GM18499 (cell line): Measurements from ENCODE around the gene LRRFIP1.

Experiments
- ATAC-seq: cut with Tn5 transposase; IDR thresholded peaks from one replicate; pipeline ENCODE4 v1.9.1; 2021; ENCODE audit warnings: moderate number of reproducible peaks; ENCODE audit not compliant: insufficient read depth, unreplicated experiment

Gene LRRFIP1

DNA sequence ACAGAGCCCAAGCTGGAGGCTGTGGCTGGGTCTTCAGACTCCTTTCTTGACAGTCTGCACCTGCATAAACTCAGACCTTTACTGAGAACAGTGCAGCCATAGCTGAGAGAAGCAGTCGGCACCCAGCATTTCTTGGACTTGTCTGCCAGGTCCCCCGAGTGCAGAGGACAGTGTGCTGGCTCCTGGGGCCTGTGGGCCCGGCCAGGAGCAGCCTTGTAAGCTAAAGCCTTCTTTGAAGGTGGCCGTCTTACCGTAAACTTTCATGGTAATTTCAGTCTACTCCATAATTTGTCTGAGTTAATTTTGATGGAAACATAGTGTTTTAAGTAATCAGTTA is 70.9 kb downstream of the LRRFIP1 start:
- no peak for ATAC-seq

GRCh38 chr2:237699870-237700511 is 72.6 kb downstream of the LRRFIP1 start:
- ATAC-seq, result no peak

DNA sequence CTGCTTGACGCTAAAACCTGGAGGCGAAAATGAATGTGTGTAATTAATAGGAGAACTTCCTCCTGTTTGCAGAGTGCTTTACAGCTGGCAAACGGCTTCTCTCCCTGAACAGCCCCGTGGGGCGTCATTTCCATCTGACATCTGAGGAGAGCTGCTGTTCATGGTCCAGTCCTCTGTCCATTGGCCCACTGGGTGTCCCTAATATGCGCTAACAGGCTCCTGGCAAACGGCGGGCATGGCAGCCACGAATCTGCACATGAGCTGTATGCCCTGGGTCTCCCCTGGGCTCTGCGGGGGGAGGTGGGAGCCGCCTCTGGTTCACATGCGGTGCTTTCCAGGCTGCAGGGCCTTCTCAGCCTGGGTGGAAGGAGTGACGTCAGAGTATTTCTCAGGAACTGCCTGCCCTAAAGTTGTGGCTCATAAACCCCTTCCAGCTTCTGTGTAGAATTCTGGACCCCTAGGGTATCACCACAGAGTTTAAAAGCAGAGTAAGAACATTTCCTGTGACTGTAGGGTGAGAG is 73.2 kb downstream of the LRRFIP1 start:
- no peak for ATAC-seq

DNA sequence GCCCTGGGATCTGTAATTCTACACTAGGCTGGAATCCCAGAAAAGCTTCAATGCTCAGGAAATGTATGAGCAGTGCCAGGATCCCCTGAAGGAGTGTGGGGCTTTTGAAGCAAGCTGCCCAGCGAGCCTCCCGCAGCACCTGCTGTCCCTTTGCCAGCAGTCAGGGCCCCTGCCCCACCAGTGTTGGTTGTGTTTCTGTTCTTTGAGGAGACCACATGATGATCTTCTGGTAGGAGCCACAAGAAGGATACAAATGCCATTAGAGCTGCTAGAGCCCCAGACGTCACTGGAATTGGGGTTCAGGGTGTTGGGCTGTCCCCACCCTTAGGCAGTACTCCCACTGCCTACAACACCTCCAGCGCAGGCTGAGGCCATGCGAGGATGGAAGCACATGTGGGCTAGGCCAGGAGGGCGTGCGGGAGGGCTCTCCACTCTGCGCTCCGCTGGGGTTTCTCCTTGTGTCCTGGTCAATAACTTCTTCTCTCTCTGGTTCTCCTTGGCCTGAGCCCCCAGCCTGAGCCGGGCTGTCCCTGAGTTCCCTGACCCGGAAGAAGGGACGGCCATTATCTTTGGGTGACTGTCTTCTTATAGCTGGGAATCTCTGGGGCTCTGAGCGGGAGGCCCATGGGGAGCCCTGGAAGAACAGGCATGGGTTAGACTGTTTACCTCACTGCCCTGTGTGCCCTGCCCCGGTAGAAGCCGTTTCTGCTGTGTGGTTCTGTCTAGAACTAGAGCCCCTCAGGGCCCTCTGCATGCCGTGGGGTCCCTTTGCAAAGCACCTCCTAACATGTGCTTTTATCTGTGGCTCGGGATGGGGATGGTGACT is 73.9 kb downstream of the LRRFIP1 start:
- no peak for ATAC-seq

DNA sequence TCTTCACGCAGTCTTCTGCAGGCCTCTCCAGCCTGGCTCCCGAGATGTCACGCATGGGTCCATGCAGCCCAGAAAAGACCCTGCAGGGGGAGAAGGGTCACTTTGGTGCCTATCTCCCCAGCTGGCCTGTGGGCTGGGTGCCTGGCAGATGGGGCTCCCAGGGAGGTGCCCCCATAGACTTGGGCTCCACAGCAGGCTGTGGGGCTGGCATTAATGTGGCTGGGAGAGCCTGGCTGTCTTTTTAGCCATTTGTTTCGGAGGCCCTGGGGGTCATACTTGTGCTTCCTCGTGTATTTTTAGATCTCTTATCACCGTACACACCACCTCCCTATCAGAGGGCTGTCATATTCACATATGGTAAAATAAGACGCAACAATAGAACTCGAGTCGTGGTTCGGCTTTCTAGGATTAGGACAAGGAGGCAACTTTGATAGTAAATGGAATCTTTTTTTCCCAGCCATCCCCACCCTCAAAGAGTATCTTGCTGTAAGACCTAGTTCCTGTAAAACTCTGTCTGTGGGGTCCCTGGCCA is 74.5 kb downstream of the LRRFIP1 start:
- no peak for ATAC-seq

GRCh38 chr2:237702441-237703391 is 75.3 kb downstream of the LRRFIP1 start:
- no peak for ATAC-seq

GRCh38 chr2:237704501-237705434 is 77.4 kb downstream of the LRRFIP1 start:
- ATAC-seq, result no peak

- ATAC-seq, result no peak
These were observed 78.9 kb downstream of the LRRFIP1 start for GRCh38 chr2:237706257-237706656.

DNA sequence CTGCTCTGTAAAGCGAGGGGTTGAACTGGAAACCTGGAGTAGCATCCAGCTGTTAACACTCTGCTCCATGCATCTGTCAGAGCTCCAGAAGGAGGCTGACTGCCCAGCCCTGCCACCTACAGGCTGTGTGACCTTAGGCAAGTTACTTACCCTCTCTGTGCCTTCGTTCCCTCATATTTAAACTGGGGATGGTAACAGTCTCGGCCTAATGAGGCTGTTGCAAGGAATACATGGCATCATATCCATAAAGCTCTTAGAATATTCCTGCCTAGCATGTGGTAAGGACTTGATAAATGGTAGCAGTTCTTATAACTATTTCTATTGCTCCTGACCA is 80.6 kb downstream of the LRRFIP1 start:
- no peak for ATAC-seq

DNA sequence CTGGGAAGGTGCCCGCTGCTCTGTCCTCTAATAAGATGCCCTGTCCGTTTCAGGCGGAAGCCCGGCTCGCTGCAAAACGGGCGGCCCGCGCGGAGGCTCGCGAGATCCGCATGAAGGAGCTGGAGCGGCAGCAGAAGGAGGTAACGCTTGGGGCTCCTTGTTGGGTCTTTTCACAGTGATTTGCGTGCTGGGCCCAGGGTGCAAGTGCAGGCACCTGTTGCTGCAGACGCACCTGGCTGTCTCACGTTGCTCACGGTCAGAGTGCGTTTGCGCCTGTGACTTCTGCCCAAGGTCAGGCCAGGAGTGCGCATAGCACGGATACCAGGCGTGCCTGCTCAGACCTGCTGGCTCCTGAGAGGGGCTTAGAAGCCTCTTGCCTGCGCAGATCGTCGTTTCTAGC is 81.1 kb downstream of the LRRFIP1 start:
- no peak for ATAC-seq

DNA sequence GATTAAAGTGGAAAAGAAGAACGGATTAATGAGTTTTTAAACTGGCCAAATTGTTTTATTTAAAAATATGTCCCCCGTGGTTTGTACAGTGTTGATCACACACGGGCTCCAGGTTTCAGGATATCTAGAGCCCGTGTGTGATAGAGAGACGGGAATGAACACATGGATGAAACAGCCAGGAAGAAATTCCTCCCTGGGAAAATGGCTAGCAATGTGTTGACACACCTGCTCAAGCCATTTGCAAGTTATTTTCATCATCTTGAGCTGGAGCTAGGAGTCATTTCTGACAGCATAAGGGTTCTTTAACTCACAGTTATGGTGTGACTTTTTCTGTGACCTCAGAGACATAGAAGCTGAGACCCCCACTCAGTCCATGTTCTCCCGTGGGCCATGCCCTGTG is 81.6 kb downstream of the LRRFIP1 start:
- no peak for ATAC-seq

- no peak for ATAC-seq
These were observed 84.2 kb downstream of the LRRFIP1 start for GRCh38 chr2:237711458-237712150.

DNA sequence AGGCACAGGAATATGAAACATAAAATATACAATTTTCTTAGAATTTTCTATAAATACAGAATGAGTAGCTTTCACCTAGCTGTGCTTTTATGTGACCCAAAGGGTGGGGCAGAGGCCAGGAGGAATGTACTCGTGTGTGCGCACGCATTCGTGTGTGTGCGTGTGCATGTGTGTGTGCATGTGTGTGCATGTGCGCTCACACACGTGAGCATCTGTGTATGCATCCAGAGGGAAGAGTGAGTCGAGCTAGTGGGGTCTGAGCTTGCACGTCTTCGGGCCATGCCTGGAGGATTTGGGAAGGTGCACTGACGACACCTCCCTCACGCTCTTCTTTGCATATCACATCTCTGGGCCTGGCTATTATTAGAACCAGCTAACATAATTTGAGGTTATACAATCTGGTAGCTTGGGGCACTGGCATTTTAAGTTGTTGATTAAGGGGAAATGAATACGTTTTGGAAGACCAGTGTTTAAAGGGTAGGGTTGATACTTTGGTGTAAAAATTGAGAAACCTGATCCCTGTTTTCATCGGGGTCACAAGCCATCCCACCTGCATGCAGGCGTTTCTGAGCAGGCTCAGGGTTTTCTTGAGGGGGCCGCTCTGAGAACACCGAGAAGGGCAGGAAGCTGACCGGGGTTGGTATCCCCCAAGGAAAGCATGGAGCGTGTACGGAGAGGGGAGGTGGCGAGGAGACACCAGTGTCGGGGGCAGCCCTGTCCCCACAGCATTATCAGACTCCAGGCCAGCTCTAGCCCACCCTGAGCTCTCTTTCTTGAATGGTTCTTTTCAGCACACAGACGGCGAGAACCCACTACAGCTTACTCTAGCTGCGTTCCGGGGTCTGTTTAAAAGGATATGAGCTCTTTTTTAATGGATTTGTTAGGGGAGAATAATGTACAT is 85.3 kb downstream of the LRRFIP1 start:
- ATAC-seq, result no peak

DNA sequence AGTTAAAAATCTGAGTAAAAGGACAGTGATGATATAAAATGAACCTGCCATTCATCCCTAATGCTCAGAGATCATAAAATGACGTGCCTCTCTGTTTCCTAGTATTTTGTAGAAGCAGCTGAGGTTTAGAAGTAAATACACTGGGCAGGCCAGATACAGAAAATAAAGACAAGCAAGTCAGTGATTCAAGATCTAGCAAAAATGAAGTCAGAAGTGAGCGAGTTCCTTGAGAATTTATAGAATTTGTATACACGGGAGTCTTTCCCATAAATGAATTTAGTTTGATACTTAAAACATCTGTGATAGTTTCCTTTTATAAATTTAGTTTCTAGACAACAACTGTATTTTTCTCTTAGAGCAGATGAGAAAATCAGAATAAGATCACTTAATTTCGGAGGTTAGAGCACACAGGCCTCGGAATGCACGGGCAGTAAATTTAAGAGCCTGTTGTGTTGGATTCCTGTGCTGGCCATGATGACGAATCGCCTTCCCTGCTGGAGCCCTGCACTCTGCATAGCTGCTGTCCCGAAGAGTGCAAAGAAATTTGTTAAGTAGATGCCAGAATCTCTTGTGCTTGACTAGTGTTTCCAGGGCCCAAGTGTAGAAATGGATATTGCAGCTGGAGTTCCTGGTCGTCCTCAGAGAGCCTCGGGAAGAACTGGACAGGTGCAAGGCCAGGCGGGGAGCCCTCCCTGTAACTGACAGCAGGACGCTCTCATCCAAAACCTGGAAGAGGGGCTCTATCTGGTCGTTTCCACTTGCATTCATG is 87.5 kb downstream of the LRRFIP1 start:
- no peak for ATAC-seq

DNA sequence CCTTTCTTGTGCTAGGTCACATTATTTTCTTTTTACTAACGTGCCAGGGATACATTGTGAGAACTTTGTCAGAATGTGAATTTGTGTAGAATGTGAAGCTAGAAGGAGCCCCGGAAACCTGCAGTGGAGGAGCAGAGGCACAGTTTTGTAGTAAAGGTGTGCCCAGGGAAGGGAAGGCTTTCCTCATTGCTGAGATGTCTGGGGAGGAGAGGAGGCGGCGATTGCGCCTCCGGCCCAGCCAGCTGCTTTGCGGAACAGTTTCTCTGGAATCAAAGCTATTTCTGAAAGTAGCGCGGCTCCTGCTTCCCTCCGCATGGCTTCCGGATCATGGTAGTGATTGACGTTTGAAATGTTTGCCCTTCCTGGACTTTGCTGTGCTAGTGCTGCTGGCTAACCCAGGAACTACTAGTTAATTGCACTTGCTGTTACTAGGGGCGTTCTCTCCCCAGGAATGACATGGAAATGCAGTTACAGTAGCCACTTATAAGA is 88.1 kb downstream of the LRRFIP1 start:
- no peak for ATAC-seq

DNA sequence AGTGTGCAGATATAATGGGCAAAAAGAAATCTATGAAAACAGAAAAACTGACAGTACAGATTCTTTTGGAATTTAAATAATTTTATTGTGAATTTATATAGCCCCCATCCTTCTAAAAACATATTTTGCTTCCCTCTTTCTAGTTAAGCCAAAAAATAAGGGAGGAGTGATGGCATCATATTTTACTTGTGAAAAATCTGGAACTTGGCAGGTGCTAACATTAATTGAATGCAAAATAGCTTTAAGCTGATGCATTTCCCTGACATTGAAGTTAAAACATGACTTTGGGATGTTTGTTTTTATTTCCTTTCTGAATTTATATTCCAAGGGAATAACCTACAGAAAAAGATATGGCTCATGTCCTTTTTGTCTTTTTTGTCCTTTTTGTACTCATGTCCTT is 88.6 kb downstream of the LRRFIP1 start:
- ATAC-seq, result no peak
